ENCODE measurements around the gene NDUFAF8. TPM values are rescaled to one million over a fixed set of nuclear protein-coding genes. Genes with fewer than 3 reads are reported as not detected.

NDUFAF8 gene
- total RNA-seq, 4 donors from 2014 or later: 1.8 to 31.9 (median 6.7) TPM

DNA sequence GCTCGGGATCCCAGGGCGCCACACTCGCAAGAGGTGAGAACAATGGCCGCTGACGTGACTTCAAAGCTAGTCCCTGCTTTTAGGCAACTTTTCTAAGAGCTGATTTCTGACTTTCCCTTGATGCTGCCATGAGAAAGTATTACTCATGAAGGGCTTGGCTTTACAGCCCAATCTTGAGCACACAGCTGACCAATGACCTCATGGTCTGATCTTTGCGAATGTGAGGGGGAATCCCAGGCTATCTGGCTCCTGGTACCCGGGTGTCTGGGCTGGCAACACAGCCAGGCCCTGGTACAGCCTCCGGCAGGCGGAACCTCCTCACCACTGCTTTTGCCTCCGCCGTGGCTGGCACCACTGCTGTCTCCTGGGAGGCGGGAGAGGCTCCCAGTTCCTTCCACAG is 17.5 kb downstream of the NDUFAF8 start:
- Histone ChIP-seq H3K4me3 (no peak overlapping the region), H3K4me1 (no peaks in the 10 kb centered on the region), H3K9me3 (no peaks in the 10 kb centered on the region), H3K36me3 (no peaks in the 10 kb centered on the region), H3K27me3 (no peaks in the 10 kb centered on the region), H3K27ac (no peak overlapping the region)
- no peak for DNase-seq
- intact Hi-C loops (cut with DNase I; ENCODE audit: low total_unique reads): loop anchor here (5.0 kb wide), 1 partner anchor 226 kb away; no protein-coding TSS in a partner anchor
- TF ChIP-seq, protein P1, sequence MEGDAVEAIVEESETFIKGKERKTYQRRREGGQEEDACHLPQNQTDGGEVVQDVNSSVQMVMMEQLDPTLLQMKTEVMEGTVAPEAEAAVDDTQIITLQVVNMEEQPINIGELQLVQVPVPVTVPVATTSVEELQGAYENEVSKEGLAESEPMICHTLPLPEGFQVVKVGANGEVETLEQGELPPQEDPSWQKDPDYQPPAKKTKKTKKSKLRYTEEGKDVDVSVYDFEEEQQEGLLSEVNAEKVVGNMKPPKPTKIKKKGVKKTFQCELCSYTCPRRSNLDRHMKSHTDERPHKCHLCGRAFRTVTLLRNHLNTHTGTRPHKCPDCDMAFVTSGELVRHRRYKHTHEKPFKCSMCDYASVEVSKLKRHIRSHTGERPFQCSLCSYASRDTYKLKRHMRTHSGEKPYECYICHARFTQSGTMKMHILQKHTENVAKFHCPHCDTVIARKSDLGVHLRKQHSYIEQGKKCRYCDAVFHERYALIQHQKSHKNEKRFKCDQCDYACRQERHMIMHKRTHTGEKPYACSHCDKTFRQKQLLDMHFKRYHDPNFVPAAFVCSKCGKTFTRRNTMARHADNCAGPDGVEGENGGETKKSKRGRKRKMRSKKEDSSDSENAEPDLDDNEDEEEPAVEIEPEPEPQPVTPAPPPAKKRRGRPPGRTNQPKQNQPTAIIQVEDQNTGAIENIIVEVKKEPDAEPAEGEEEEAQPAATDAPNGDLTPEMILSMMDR (IDR thresholded peaks at IDR 0.05): no peak
- no peak for TF ChIP-seq POLR2A (IDR thresholded peaks at IDR 0.05)

DNA sequence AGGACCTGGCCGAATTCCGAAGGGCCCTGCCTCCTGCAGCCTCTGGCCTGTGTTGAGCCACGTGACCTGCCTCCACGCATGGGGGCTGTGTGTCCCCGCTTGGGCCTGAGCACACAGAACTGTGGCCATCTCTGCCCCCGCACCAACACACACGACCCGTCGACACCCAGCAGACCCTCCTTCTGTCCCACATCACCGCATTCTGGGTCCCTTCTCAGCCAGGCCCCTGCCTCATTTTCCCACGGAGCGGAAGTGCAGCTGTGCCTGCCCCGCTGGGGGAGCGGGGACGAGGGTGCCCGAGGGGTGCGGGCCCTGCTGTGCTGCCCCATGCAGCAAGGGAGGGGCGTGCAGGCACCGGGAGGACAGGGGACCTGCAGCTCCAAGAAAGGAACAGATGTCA is 18.4 kb downstream of the NDUFAF8 start:
- Histone ChIP-seq H3K9me3 (no peaks in the 10 kb centered on the region), H3K27me3 (no peaks in the 10 kb centered on the region), H3K36me3 (no peaks in the 10 kb centered on the region), H3K4me3 (no peak overlapping the region), H3K4me1 (no peaks in the 10 kb centered on the region), H3K27ac (no peak overlapping the region)
- intact Hi-C loops (cut with DNase I; ENCODE audit: low total_unique reads): loop anchor here (5.0 kb wide), 1 partner anchor 225 kb away; no protein-coding TSS in a partner anchor
- TF ChIP-seq, protein P1 (IDR thresholded peaks at IDR 0.05): no peak
- DNase-seq: no peak

DNA sequence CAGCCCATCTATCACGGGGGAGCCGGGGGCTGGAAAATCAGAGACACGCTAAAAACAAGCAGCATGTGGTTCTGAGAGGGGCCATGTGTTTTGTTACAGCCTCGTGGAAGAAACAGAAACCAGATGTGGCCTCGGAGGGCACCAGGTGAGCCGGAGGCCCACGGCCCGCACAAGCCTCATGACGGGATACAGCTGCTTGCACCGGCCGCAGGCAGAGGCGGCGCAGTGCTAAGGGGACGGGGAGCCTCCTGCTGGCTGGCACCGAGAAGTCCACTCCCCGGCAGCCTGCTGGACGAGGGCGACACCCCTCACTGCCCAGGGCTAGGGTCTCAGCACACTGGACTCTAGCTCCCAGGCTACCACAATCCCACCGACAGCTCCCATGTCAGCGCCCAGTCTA is 19.2 kb downstream of the NDUFAF8 start:
- Histone ChIP-seq H3K4me3 (no peak overlapping the region), H3K36me3 (no peaks in the 10 kb centered on the region), H3K9me3 (no peaks in the 10 kb centered on the region), H3K27ac (no peak overlapping the region), H3K27me3 (no peaks in the 10 kb centered on the region), H3K4me1 (no peaks in the 10 kb centered on the region)
- intact Hi-C loops (cut with DNase I; ENCODE audit: low total_unique reads): loop anchor here (5.0 kb wide), 1 partner anchor 224 kb away; no protein-coding TSS in a partner anchor
- DNase-seq: no peak
- no peak for TF ChIP-seq POLR2A (IDR thresholded peaks at IDR 0.05)
- TF ChIP-seq, protein P1 (IDR thresholded peaks at IDR 0.05): no peak

DNA sequence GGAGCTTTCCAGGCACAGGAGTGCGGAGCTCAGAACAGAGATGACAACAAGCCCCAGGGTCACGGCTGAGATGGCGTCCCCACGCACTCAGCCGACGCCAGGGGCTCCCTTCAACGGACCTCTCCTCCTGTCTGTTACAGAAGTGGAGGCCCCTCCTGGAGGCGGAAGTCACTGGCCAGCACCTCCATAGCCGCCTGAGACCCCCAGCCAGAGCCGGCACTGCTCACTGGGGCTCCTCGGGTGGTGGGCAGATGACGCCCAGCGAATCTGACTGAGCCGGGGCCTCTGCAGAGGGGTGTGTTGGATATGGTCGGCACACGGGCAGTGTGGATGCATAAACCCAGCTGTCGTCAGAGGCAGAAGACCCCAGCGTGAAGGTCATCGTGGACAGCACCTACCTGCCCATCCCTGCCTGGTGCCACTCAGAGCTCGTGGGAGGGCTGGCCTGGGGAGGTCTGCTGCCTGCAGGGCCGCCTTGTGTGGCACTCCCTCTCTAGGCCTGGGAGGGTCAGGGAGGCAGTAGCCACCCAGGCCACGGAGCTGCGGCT is 20.0 kb downstream of the NDUFAF8 start:
- Histone ChIP-seq H3K36me3 (no peaks in the 10 kb centered on the region), H3K27me3 (no peaks in the 10 kb centered on the region), H3K27ac (no peak overlapping the region), H3K9me3 (no peaks in the 10 kb centered on the region), H3K4me3 (no peak overlapping the region), H3K4me1 (no peaks in the 10 kb centered on the region)
- no peak for DNase-seq
- TF ChIP-seq POLR2A (IDR thresholded peaks at IDR 0.05): no peak
- TF ChIP-seq, protein P1 (IDR thresholded peaks at IDR 0.05): no peak
- intact Hi-C loops (cut with DNase I; ENCODE audit: low total_unique reads): loop anchor here (5.0 kb wide), 1 partner anchor 223 kb away; no protein-coding TSS in a partner anchor

DNA sequence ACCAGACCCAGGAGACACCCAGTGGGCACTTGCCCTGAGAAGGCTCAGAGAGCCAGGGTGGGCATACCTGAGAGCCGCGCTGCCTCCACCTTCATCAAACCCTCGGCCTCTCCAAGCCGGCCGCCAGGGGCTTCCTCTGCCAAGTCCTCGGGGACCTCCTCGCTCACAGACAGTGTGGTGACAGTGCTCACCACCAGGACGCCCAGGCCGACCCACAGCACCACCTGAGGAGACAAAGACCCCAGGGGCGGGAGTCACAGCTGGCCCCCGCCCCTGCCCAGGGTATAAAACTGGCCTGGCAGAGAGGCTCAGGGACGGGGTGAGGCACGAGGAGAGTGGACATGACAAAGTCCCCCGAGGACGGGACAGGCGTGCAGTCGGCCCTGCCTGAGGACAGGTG is 21.1 kb downstream of the NDUFAF8 start:
- Histone ChIP-seq H3K4me3 (no peak overlapping the region), H3K9me3 (no peaks in the 10 kb centered on the region), H3K27me3 (no peaks in the 10 kb centered on the region), H3K27ac (no peak overlapping the region), H3K4me1 (no peaks in the 10 kb centered on the region), H3K36me3 (no peaks in the 10 kb centered on the region)
- intact Hi-C loops (cut with DNase I; ENCODE audit: low total_unique reads): no loop called here
- TF ChIP-seq POLR2A (IDR thresholded peaks at IDR 0.05): no peak
- TF ChIP-seq, protein P1 (IDR thresholded peaks at IDR 0.05): no peak
- no peak for DNase-seq

Data from uterus (tissue), 4 donors.